HG02678 (cell line): ENCODE measurements around the gene KRT7.
"Not testable (repeated sequence)": the region's sequence is repeated elsewhere in the genome, so short reads cannot be mapped to it uniquely, and the experiment has no call there.

Experiments
- ATAC-seq: cut with Tn5 transposase; IDR thresholded peaks from one replicate; pipeline ENCODE4 v1.9.1; 2021; ENCODE audit warnings: mild to moderate bottlenecking, moderate library complexity; ENCODE audit not compliant: unreplicated experiment

KRT7 gene

GRCh38 chr12:52228931-52229330, 4.1 kb upstream of the KRT7 start:
- ATAC-seq, result no peak

- ATAC-seq, result no peak
These were observed 3.2 kb upstream of the KRT7 start for GRCh38 chr12:52229836-52230343.

- ATAC-seq, result no peak
These were observed 2.4 kb upstream of the KRT7 start for GRCh38 chr12:52230364-52231281.

GRCh38 chr12:52231305-52232202, 1.5 kb upstream of the KRT7 start:
- no peak for ATAC-seq

GRCh38 chr12:52232203-52232673, 805 bp upstream of the KRT7 start:
- no peak for ATAC-seq

GRCh38 chr12:52233462-52234207, 592 bp downstream of the KRT7 start:
- no peak for ATAC-seq

GRCh38 chr12:52234223-52234810, 1.3 kb downstream of the KRT7 start:
- ATAC-seq, result no peak

- no peak for ATAC-seq
These were observed 2.1 kb downstream of the KRT7 start for GRCh38 chr12:52235001-52235764.

- ATAC-seq, result no peak
These were observed 2.8 kb downstream of the KRT7 start for GRCh38 chr12:52235822-52236361.

GRCh38 chr12:52236386-52237050, 3.5 kb downstream of the KRT7 start:
- no peak for ATAC-seq

- no peak for ATAC-seq
These were observed 5.3 kb downstream of the KRT7 start for GRCh38 chr12:52238207-52238840.

GRCh38 chr12:52238916-52239646, 6.0 kb downstream of the KRT7 start:
- ATAC-seq, result no peak

GRCh38 chr12:52239767-52240166, 6.7 kb downstream of the KRT7 start:
- no peak for ATAC-seq

- not testable (repeated sequence) for ATAC-seq
These were observed 7.2 kb downstream of the KRT7 start for GRCh38 chr12:52240247-52240646.

GRCh38 chr12:52241205-52241842, 8.3 kb downstream of the KRT7 start:
- ATAC-seq, result no peak

- no peak for ATAC-seq
These were observed 9.6 kb downstream of the KRT7 start for GRCh38 chr12:52242442-52243258.
